Measurements from ENCODE around the gene CLSTN2.

CLSTN2 gene

DNA sequence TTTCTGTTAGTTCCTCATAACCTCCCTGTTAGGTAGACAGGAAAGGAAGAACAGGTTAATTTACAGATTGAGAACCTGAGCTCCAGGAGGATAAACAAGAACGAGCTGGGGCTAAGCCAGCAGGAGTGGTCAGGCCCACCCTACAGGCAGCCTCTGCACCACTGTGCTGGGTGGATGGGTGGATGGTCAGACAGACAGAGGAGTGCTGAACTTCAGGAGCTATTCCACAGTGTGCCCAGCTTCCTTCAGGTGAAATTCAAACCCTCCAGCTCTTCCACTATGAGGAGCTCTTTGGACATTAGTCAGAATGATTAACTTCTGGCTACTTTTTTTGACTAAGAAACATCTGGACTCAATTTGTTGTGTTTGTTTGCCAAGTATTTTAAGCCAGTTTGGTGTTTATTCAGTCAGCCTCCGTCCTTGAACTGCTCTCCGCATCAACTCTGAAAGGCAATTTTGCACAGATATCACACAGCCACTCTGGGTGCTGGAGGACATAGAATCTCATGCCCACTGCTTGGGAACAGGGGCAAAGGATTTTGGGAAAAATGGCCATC lies 361.9 kb downstream of the CLSTN2 start:
- DNase-seq, result no peak

DNA sequence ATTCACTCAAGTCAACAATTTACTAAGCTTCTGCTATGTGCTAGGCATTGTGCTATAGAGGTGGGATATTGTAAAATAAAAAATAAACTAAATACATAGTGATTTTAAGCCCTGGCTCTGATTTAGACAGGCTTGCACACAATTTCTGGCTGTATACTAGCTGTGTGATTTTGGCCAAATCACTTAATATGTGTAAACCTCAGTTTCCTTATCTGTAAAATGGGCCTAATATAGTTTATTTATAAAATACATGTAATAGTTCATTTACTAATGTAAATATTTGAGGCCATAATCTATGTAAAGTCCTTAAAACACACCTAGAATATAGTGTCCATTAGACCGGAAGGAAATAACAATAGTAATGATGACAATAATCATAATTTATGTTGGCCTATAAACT lies 363.1 kb downstream of the CLSTN2 start:
- DNase-seq, result no peak

DNA sequence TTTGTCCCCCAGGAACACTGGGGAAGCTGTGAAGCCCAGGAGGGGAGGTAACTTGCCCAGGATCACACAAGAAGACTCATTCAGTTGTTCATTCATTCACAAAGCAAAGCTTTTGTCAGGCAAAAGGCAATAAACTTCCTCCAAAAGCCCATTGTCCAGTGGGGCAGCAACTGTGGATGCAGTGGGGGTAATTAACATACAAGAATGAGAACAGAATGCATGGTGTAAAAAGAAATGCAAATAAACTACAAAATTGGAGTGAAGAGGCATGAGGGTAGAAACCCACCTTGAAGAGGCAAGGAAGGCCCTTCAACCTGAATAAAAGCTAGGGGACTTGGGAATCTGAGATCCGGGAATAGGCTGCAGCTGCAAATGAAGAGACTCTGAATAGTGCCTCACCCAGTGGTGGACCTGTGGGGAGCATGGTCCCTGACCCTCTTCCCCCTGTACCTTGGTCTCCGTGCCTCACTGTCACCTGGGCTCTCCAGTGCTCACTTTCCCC lies 363.6 kb downstream of the CLSTN2 start:
- no peak for DNase-seq

DNA sequence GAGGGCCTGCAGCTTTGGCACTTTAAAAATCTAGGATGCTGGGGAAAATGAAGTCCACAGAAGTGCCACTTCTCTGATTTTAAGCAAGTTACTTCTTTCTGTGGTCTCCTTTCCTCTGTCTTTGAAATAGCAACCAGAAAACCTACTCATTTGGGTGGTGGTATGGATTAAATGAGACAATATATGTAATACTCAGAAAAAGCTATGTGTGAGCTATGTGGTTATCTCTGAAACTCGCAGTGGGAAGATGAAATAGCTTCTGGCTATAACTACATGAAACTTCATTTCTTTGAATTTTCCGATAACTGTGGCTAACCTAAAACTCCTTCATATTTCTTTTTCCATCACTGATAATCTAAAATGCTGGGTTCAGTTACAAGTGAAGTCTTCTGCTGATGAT lies 368.9 kb downstream of the CLSTN2 start:
- no peak for DNase-seq

DNA sequence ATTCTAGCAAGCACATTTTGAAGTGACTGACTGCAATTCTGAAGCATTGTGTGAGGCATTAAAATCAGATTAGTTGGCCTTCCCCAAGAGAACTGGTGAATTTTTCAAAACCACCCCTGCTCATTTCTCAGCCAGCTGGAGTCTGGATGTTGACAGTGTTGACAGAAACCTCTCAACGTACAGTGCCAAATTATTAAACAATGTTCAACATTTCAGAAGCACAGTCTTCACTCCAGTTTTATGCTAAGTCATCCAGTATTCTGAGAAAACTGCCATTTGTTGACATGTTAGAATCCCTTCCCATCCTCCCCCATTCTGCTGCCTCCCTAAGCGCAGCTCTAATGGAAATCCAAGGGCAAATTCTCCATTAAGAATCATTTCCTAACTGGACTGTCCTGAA lies 373.6 kb downstream of the CLSTN2 start:
- DNase-seq, result no peak

DNA sequence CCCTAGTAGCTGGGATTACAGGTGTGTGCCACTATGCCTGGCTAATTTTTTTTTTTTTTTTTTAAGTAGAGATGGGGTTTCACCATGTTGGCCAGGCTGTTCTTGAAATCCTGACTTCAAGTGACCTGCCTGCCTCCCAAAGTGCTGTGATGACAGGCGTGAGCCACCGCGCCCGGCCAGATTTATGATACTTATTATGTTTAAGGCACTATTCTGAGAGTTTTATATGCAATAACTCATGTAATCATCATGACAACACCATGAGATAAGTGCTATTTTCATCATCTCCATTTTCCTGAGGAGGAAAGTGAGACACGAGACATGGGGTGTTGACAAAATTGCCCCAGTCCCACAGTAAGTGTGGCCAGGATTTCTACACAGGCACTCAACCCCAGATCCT lies 376.4 kb downstream of the CLSTN2 start:
- no peak for DNase-seq

- no peak for DNase-seq
Observed at GRCh38 chr3:140315955-140316354, 381.0 kb downstream of the CLSTN2 start.

GRCh38 chr3:140316466-140316865 lies 381.5 kb downstream of the CLSTN2 start:
- no peak for DNase-seq

GRCh38 chr3:140316868-140317400 lies 381.9 kb downstream of the CLSTN2 start:
- DNase-seq, result no peak

DNA sequence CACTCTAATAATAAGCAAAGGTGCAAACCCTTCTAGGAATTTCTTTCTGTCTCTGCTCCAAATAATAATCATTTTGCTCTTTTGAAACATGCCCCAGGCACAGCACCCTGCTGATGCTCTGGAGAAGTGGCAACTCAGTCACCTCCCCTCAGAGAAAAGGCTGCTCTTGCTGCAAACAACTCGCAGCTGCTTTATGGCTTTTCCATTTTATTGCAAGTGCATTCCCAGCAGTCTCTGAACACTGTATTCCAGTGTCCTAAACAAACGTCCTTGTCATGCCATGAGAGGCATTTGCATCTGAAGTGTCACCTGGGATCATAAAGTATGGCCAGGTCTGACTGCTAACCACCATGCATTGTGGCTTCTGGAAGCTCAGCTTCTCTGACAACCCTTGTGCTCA lies 384.8 kb downstream of the CLSTN2 start:
- no peak for DNase-seq

DNA sequence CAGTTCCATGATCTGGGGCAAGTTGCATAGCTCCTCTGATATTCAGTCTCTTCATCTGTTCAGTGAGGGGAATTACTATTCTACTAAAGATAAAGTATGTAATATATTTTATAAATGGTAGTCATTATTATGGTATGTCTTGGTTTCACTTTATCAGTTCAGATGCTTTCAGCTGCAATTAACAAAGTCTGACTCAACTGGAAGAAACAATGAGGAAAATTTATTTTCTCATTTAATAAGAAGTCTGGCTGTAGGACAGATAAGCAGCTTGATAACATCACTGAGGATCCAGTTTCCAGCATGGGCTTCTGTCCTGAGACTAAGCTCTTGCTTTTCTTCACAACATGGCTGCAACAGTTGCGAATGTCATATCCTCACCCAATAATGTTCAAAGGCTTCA lies 388.6 kb downstream of the CLSTN2 start:
- no peak for DNase-seq

- no peak for DNase-seq
Observed at GRCh38 chr3:140332131-140332530, 397.1 kb downstream of the CLSTN2 start.

GRCh38 chr3:140334132-140334929 lies 399.3 kb downstream of the CLSTN2 start:
- DNase-seq, result no peak

- DNase-seq, result no peak
Observed at GRCh38 chr3:140336465-140336864, 401.5 kb downstream of the CLSTN2 start.

- DNase-seq, result no peak
Observed at GRCh38 chr3:140338916-140339315, 403.9 kb downstream of the CLSTN2 start.

- DNase-seq, result no peak
Observed at GRCh38 chr3:140341203-140341602, 406.2 kb downstream of the CLSTN2 start.

DNA sequence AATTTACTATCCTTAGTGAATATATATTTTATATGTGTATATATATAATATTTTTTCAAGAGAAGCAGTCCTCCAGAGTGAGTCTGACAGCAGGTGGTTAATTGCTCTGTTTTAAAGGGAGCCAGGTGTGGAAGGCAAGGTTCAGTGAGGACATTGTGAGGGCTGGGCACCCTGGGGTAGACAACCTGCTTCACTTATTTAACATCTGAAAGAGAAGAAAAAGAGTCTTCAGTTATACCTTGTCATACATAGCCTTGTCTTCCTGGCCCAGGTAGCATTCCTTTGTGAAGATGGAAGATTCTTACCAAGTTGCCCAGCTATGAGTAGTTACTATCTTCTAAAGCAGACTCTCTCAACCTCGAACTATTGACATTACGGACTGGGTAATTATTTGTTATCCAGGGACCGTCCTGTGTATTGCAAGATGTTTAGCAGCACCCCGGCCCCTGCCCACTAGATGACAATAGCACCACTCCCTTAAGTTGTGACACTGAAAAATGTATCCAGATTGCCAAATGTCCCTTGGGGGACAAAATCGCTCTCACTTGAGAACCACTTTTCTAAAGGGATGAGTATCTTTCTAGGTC lies 406.9 kb downstream of the CLSTN2 start:
- DNase-seq, result no peak

- DNase-seq, result no peak
Observed at GRCh38 chr3:140342668-140343067, 407.7 kb downstream of the CLSTN2 start.

- no peak for DNase-seq
Observed at GRCh38 chr3:140343211-140344081, 408.5 kb downstream of the CLSTN2 start.

- no peak for DNase-seq
Observed at GRCh38 chr3:140344082-140344454, 409.1 kb downstream of the CLSTN2 start.

GRCh38 chr3:140344601-140345205 lies 409.7 kb downstream of the CLSTN2 start:
- DNase-seq, result no peak

GRCh38 chr3:140347151-140347550 lies 412.2 kb downstream of the CLSTN2 start:
- no peak for DNase-seq

GRCh38 chr3:140349938-140350337 lies 415.0 kb downstream of the CLSTN2 start:
- DNase-seq, result no peak
